Stimulated activated effector memory CD8-positive, alpha-beta T cell treated with anti-CD3 and anti-CD28 coated beads, Interleukin-12 subunit alpha, Interleukin-12 subunit beta, amount 100 ng/mL, for 72 hours (primary cell): ENCODE measurements around the gene IYD.

Experiments
- ATAC-seq: fragments of 150-1000 bp; cut with Tn5 transposase; 2 replicates; pipeline ENCODE4 v1.10.0; 2021
- DNase-seq, 2 donors: peaks; one replicate each; pipeline ENCODE4 v3.0.0; 2021 to 2022; ENCODE audit warnings: low spot score in 2 of 2
- H3K27ac Mint-ChIP-seq: one replicate; pipeline ENCODE4 v1.8.0; 2022; ENCODE audit warnings: mild to moderate bottlenecking, mixed read lengths
- H3K36me3 Mint-ChIP-seq: one replicate; pipeline ENCODE4 v1.8.0; 2022; ENCODE audit warnings: mild to moderate bottlenecking, mixed read lengths
- H3K4me1 Mint-ChIP-seq: one replicate; pipeline ENCODE4 v1.8.0; 2022; ENCODE audit warnings: mixed read lengths
- H3K4me3 Mint-ChIP-seq: one replicate; pipeline ENCODE4 v1.8.0; 2022; ENCODE audit warnings: mild to moderate bottlenecking, mixed read lengths
- H3K9me3 Mint-ChIP-seq: one replicate; pipeline ENCODE4 v1.8.0; 2022; ENCODE audit warnings: mixed read lengths

The IYD gene

GRCh38 chr6:150336708-150337107, 32.1 kb upstream of the IYD start:
- no peaks in the 10 kb centered on the region for H3K4me1 Mint-ChIP-seq
- no peaks in the 10 kb centered on the region for H3K36me3 Mint-ChIP-seq
- no peaks in the 10 kb centered on the region for H3K9me3 Mint-ChIP-seq
- DNase-seq, result no peak
- no peak for ATAC-seq
- H3K27ac Mint-ChIP-seq, result no peak overlapping the region
- no peak overlapping the region for H3K4me3 Mint-ChIP-seq

DNA sequence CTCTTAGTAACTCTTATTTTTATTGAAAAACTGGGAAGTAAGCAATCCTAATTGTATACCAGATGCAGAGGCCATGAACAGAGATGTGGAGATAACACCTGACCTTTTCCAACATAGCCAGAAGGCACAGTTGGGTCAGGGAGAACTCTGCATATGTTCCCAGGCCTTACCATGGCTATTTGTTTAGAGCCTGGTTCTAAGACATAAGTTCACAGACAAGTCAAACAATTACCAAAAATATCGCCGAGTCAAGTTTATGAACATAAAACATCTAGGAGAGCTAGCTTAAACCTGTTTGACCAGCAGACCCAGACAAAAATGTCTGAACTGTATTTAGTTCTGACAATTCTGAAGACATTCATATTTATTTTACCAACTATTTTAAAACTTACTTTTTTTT, 26.7 kb upstream of the IYD start:
- H3K4me1 Mint-ChIP-seq, result no peaks in the 10 kb centered on the region
- no peak for DNase-seq
- H3K4me3 Mint-ChIP-seq, result no peak overlapping the region
- no peak for ATAC-seq
- H3K36me3 Mint-ChIP-seq, result no peaks in the 10 kb centered on the region
- H3K27ac Mint-ChIP-seq, result no peak overlapping the region
- H3K9me3 Mint-ChIP-seq, result no peaks in the 10 kb centered on the region

DNA sequence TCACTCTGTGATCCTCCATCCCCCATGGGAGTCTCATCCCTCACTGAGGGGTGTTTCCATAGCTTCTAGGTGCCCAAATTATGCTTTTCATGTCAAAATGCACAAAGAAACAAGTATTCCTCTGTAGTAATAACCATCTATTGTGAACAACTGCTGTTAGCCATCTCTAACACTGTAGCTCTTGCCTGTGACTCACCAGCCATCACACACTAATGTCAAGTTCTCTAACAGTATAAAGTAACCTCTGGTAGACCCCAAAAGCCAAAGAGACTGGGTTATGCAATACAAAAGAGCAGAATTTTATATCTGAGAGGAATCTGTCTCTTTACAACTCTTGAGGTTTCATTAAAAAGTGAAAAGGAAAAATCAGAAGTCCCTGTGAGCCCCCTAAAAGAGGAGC, 25.4 kb upstream of the IYD start:
- Mint-ChIP-seq H3K36me3 (no peaks in the 10 kb centered on the region), H3K4me1 (no peaks in the 10 kb centered on the region), H3K27ac (no peak overlapping the region), H3K4me3 (no peak overlapping the region), H3K9me3 (no peaks in the 10 kb centered on the region)
- no peak for ATAC-seq
- no peak for DNase-seq

- Mint-ChIP-seq H3K27ac (no peak overlapping the region), H3K4me1 (no peaks in the 10 kb centered on the region), H3K9me3 (no peaks in the 10 kb centered on the region), H3K36me3 (no peaks in the 10 kb centered on the region), H3K4me3 (no peak overlapping the region)
- DNase-seq (no peak), ATAC-seq (no peak)
These were observed 23.0 kb upstream of the IYD start for GRCh38 chr6:150345781-150346180.

DNA sequence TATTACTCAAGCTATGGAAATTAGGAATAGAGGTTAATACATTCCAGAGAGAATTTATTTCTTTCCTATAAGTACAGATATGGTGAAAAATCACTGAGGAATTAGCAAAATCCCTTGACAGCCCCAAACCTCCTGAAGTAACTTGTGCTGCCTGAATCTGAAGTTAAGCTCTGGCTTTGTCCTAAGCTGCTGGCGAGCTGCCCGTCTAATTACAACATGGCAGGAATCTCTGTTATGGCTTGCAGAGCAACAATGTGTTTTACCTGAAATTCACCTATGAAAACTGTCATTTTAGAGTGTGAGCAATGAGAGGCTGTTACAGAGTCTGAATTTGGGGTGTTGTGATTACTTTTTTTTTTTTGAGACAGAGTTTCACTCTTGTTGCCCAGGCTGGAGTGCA, 22.5 kb upstream of the IYD start:
- DNase-seq, result no peak
- Mint-ChIP-seq H3K36me3 (no peaks in the 10 kb centered on the region), H3K27ac (no peak overlapping the region), H3K9me3 (no peaks in the 10 kb centered on the region), H3K4me3 (no peak overlapping the region), H3K4me1 (no peaks in the 10 kb centered on the region)
- no peak for ATAC-seq

DNA sequence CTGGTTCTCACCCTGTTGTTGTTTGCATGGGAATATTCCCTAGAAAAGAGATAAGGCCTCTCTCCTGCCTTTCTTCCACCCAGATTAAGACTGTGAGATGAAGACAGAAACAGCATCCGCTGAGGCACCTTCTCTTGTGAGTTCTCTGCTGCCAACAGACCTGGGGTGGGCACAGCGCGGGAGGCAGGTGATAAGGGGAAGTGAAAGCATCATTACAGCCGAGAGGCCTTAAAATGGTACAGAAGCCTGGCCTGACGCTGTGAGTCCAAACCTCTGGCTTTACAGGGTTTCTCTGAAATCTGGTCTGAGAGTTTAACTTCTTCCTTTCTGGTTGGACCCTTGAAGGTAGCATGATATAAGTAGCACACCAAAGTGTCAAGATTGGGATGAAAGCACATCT, 21.0 kb upstream of the IYD start:
- ATAC-seq (no peak), DNase-seq (no peak)
- H3K27ac Mint-ChIP-seq, result no peak overlapping the region
- peaks cover 7% of the 10 kb centered on the region for H3K4me1 Mint-ChIP-seq
- no peak overlapping the region for H3K4me3 Mint-ChIP-seq
- H3K36me3 Mint-ChIP-seq, result no peaks in the 10 kb centered on the region
- no peaks in the 10 kb centered on the region for H3K9me3 Mint-ChIP-seq

- ATAC-seq, result no peak
- Mint-ChIP-seq H3K36me3 (no peaks in the 10 kb centered on the region), H3K4me3 (no peak overlapping the region), H3K4me1 (peaks cover 9% of the 10 kb centered on the region), H3K27ac (no peak overlapping the region), H3K9me3 (no peaks in the 10 kb centered on the region)
- DNase-seq, result no peak
These were observed 19.3 kb upstream of the IYD start for GRCh38 chr6:150349546-150349945.

DNA sequence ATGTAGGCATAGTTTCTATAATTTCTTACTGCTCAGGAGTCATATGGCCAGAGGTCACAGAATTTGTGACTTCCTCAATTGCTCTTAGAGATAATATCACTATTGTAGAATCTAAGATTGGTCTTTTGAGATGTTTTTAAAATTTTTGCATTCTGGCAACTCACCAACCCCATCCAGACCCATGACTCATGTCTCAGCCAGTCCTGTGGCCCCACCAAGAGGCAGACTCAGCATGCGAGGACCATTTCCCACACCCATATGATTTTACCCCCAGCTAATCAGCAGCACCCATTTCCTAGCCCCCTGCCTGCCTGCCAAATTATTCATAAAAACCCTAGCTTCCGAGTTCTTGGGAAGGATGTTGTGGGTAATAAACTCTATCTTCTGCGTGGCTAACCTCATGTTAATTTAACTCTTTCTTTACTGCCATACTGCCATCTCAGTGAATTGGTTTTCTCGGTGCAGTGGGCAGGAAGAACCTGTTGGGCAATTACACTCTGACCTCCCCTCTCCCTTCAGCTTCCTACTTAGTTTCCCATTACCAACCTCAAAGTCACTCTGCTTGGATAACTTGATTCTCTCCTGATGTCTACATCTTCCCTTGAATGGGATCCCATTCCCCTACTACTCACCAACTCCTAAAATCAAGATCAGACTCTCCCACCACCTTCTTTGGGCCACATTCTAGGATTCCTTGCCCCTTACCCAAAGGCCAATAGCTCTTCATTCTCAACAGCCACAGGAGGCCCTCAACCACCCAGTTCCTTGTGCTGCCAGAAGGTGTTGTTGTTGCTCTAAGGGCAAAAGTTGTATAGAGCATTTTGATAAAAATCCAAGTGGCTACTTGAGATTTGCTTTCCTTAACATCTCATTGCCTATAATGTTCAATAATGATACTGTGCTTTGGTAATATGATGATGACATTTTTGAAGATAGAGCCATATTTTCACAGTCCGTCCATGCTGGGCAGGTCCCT, 16.2 kb upstream of the IYD start:
- no peak for DNase-seq
- no peak overlapping the region for H3K27ac Mint-ChIP-seq

GRCh38 chr6:150353445-150353844, 15.4 kb upstream of the IYD start:
- DNase-seq (no peak), ATAC-seq (no peak)
- H3K27ac Mint-ChIP-seq, result no peak overlapping the region
- H3K36me3 Mint-ChIP-seq, result no peaks in the 10 kb centered on the region
- H3K4me1 Mint-ChIP-seq, result peaks cover 9% of the 10 kb centered on the region
- no peak overlapping the region for H3K4me3 Mint-ChIP-seq
- H3K9me3 Mint-ChIP-seq, result no peaks in the 10 kb centered on the region

More for the DNA sequence above, 16.2 kb upstream of the IYD start:
- Mint-ChIP-seq H3K9me3 (no peaks in the 10 kb centered on the region), H3K36me3 (no peaks in the 10 kb centered on the region), H3K4me3 (no peak overlapping the region), H3K4me1 (peaks cover 9% of the 10 kb centered on the region)
- ATAC-seq, result peak; percentile 49

DNA sequence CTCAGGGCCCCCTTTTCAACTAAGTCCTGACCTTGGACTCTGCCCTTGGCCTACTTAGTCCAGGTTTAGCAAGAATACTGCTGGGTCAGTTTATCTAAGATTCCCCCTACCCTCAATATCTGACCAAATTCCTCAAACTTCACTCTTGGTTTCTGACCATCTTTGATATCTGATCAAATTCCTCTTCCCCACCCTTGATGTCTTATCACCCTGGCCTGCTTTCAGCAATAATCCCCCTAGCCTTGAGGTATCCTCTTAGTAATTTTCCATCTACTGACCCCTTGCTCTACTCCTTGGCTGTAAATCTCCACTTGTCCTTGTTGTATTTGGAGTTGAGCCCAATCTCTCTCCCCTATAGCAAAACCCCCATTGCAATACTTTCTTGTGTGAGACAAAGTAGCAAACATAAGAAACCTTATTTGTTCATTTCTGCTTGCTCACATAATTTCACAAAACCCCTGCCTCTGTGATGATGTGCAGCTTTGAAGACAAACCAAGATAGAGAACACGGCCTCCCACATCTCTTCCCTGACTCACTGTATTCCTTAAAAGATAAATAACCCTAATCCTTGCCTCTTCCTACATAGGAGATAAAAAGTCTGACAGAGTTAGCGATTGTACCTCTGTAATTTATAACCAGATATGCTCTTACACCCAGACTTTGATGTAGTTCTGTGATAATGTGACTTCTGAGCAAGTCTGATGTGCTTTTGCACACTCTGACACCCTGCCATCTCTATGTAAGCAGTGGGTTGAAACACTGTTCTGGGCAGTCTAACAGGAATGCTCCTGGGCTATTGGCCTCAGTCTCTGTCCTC, 13.8 kb upstream of the IYD start:
- no peak overlapping the region for H3K4me3 Mint-ChIP-seq
- no peak for ATAC-seq
- H3K36me3 Mint-ChIP-seq, result no peaks in the 10 kb centered on the region
- peaks cover 9% of the 10 kb centered on the region for H3K4me1 Mint-ChIP-seq
- no peak overlapping the region for H3K27ac Mint-ChIP-seq
- no peaks in the 10 kb centered on the region for H3K9me3 Mint-ChIP-seq
- DNase-seq, result no peak

- peaks cover 9% of the 10 kb centered on the region for H3K4me1 Mint-ChIP-seq
- H3K9me3 Mint-ChIP-seq, result no peaks in the 10 kb centered on the region
- H3K4me3 Mint-ChIP-seq, result no peak overlapping the region
- DNase-seq, result no peak
- no peak for ATAC-seq
- no peak overlapping the region for H3K27ac Mint-ChIP-seq
- no peaks in the 10 kb centered on the region for H3K36me3 Mint-ChIP-seq
These were observed 12.9 kb upstream of the IYD start for GRCh38 chr6:150355932-150356331.

DNA sequence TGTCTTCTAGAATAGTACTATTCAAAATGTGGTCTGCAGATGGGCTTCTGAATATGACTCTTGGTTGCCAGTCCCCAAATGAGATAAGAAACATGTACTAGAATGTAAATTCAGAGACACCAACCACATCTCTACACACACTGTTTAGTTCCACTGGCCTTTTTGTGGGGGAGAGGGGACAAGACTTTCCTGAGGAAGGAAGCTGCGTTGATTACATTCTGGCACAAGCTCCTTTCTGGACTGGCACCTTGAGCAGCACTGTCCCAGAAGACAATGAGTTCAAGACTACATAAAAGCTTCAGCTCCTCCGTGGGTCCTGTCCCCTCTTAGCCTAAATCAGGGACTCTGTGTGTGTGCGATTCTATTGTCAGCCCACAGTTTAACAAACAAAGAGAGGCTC, 6.9 kb upstream of the IYD start:
- no peak for ATAC-seq
- H3K4me3 Mint-ChIP-seq, result no peak overlapping the region
- no peak overlapping the region for H3K27ac Mint-ChIP-seq
- DNase-seq, result peak in 1 of 2 donors; percentile 20
- H3K9me3 Mint-ChIP-seq, result no peaks in the 10 kb centered on the region
- no peaks in the 10 kb centered on the region for H3K36me3 Mint-ChIP-seq
- no peaks in the 10 kb centered on the region for H3K4me1 Mint-ChIP-seq

DNA sequence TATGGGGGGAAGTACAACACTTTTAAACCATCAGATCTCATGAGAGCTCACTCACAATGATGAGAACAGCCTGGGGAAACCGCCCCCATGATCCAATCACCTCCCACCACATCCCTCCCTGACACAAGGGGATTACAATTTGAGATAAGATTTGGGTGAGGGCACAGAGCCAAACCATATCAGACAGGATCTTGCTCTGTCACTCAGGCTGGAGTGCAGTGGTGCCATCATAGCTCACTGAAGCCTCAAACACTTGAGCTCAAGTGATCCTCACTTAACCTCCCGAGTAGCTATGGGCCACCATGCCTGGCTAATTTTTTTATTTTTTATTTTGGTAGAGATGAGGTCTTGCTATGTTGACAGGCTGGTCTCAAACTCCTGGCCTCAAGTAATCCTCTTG, 5.1 kb upstream of the IYD start:
- no peaks in the 10 kb centered on the region for H3K4me1 Mint-ChIP-seq
- no peak for ATAC-seq

DNA sequence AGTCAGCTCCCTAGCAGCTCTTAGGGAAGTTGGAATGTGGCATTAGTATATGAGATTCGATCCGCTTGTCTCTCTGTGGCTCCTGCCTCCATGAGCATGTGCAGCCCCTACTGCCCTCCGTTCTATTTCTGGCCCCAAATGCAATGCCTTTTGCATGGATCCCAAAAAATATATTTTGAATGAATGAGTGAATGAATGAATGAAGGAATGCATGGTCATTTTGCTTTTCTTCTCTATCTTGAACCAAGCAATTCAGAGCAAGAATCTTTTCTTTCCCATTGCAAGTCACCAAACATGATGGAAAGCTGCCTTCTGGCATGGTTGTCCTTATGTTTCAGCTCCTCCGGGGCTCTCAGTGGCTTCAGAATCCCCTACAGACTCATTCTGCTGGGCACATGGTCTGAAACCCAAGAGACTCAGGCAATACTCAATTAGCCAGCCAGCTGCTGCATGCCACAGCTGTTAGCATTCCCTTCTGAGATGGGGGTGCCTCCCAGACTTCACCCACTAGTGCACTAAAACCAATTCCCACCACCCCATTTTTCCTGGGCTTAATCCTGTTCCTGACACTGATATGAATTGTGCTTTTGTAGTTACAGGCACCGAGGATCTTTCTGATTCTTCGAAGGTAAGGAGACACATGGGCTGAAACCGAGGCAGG, 2.6 kb upstream of the IYD start:
- no peak for DNase-seq
- Mint-ChIP-seq H3K4me3 (no peak overlapping the region), H3K36me3 (no peaks in the 10 kb centered on the region), H3K4me1 (no peaks in the 10 kb centered on the region), H3K27ac (no peak overlapping the region), H3K9me3 (no peaks in the 10 kb centered on the region)
- no peak for ATAC-seq

More for the DNA sequence above, 5.1 kb upstream of the IYD start:
- Mint-ChIP-seq H3K4me3 (no peak overlapping the region), H3K27ac (no peak overlapping the region), H3K36me3 (no peaks in the 10 kb centered on the region), H3K9me3 (no peaks in the 10 kb centered on the region)
- DNase-seq, result no peak

DNA sequence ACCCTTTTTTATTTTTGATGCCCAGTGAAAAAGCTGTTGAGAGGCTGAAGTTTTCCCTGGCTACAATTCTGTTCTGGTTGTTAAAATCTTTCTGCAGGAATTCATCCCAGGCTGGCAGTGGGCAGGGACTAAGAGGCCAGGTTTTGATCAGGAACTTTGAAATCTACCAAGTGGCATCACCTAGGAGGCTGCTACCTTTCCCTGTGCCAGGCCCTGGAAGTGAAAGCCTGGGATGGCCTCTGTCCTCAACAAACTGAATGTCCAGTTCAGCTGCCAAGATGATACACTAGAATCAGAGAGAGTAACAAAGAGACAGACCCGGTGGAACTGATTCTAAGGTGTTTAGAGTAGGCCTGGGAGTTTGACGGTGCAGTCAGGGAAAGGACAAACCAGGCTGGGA, 596 bp downstream of the IYD start:
- ATAC-seq, result no peak
- Mint-ChIP-seq H3K4me3 (no peak overlapping the region), H3K36me3 (no peaks in the 10 kb centered on the region), H3K27ac (no peak overlapping the region), H3K4me1 (no peaks in the 10 kb centered on the region), H3K9me3 (no peaks in the 10 kb centered on the region)
- no peak for DNase-seq
